IMR-90 (cell line): ENCODE results near the gene STKLD1.

ENCODE experiments used
- BHLHE40 ChIP-seq: fragments of 150-350 bp; IDR thresholded peaks from 2 replicates; pipeline ENCODE4 v1.6.1; 2016; ENCODE audit warnings: mild to moderate bottlenecking, low read depth, low read length
- CEBPB ChIP-seq: IDR thresholded peaks from 2 replicates; pipeline ENCODE4 v1.6.1; 2012; ENCODE audit warnings: low read depth, low read length, improper control_type of control experiment
- CTCF ChIP-seq: conservative IDR thresholded peaks from 2 replicates; pipeline ENCODE4 v1.5.1; 2012; ENCODE audit warnings: mild to moderate bottlenecking, low read depth, low read length, improper control_type of control experiment
- MAFK ChIP-seq: IDR thresholded peaks from 2 replicates; pipeline ENCODE4 v1.6.1; 2012; ENCODE audit warnings: low read depth, low read length, improper control_type of control experiment
- MXI1 ChIP-seq: IDR thresholded peaks from 2 replicates; pipeline ENCODE4 v1.6.1; 2012; ENCODE audit warnings: low read depth, mild to moderate bottlenecking, low read length, moderate library complexity, borderline replicate concordance
- POLR2A ChIP-seq: IDR thresholded peaks from 2 replicates; pipeline ENCODE4 v1.6.1; 2012; ENCODE audit warnings: mild to moderate bottlenecking, low read depth, low read length
- USF2 ChIP-seq: fragments of 150-350 bp; IDR thresholded peaks from 2 replicates; pipeline ENCODE4 v1.6.1; 2017; ENCODE audit warnings: mild to moderate bottlenecking, antibody characterized with exemption, low read length, low read depth

GRCh38 chr9:133421615-133422542 lies 45.7 kb downstream of the STKLD1 start, which contains the start of gene ADAMTS13:
- TF ChIP-seq CTCF (no peak; the same call in 1 of the 2 replicates), MXI1 (no peak), CEBPB (no peak), BHLHE40 (no peak), MAFK (no peak), USF2 (no peak), POLR2A (no peak)
